SK-N-SH treated with all-trans-retinoic acid at 6 μM for 48 hours (cell line): ENCODE results near the gene RTL10.

Source experiments
- CREB5 ChIP-seq: fragments of 250-450 bp; sonication (Bioruptor Pico); IDR thresholded peaks from 2 replicates; pipeline ENCODE4 v1.5.1; 2020; ENCODE audit warnings: low read depth, mild to moderate bottlenecking, moderate library complexity
- ISL1 ChIP-seq: fragments of 250-450 bp; sonication (Bioruptor Pico); IDR thresholded peaks from 2 replicates; pipeline ENCODE4 v2.1.2; 2022; ENCODE audit warnings: mild to moderate bottlenecking, moderate library complexity
- PATZ1 ChIP-seq: fragments of 250-450 bp; sonication (Bioruptor Pico); IDR thresholded peaks from 2 replicates; pipeline ENCODE4 v1.8.0; 2020; ENCODE audit warnings: mild to moderate bottlenecking, moderate library complexity, borderline replicate concordance
- PPARA ChIP-seq: fragments of 250-450 bp; sonication (Bioruptor Pico); IDR thresholded peaks from 2 replicates; pipeline ENCODE4 v1.5.0; 2020; ENCODE audit warnings: mild to moderate bottlenecking, borderline replicate concordance
- ZNF565 ChIP-seq: fragments of 450-650 bp; formaldehyde crosslinking; conservative IDR thresholded peaks from 2 replicates; pipeline ENCODE4 v1.5.0; 2020; ENCODE audit warnings: low read depth, mild to moderate bottlenecking, moderate library complexity
- ZNF70 ChIP-seq: fragments of 450-650 bp; formaldehyde crosslinking; IDR thresholded peaks from 2 replicates; pipeline ENCODE4 v1.5.0; 2020; ENCODE audit warnings: mild to moderate bottlenecking, moderate library complexity
- ZNF8 ChIP-seq: fragments of 450-650 bp; formaldehyde crosslinking; IDR thresholded peaks from 2 replicates; pipeline ENCODE4 v1.5.0; 2020; ENCODE audit warnings: mild to moderate bottlenecking, moderate library complexity

GRCh38 chr22:19879643-19879991 is 24.9 kb upstream of the RTL10 start:
- no peak for TF ChIP-seq ZNF8 (CRISPR knock-in tag)
- TF ChIP-seq ISL1 (CRISPR knock-in tag), result no peak
- no peak for TF ChIP-seq PATZ1 (CRISPR knock-in tag)
- no peak for TF ChIP-seq ZNF70
- no peak for TF ChIP-seq CREB5
- no peak for TF ChIP-seq PPARA (CRISPR knock-in tag)
- no peak for TF ChIP-seq ZNF565 (CRISPR knock-in tag)
